H9 (cell line): ENCODE measurements around the gene PPP2R5B. TPM values are rescaled to one million over a fixed set of nuclear protein-coding genes. Genes with fewer than 3 reads are reported as not detected.
"Not testable (repeated sequence)": the region's sequence is repeated elsewhere in the genome, so short reads cannot be mapped to it uniquely, and the experiment has no call there.

Source experiments
- DNase-seq: peaks from one replicate; pipeline ENCODE4 v3.0.0-alpha.2; 2017
- H2AFZ ChIP-seq: one replicate; pipeline ENCODE4 v1.6.1; 2013; ENCODE audit warnings: mild to moderate bottlenecking, low read length, control low read depth, moderate library complexity
- H2AK5ac ChIP-seq: 2 replicates; pipeline ENCODE4 v1.6.1; 2013; ENCODE audit warnings: low read length, control low read depth, mixed read lengths; ENCODE audit not compliant: insufficient read length
- H2BK120ac ChIP-seq: one replicate; pipeline ENCODE4 v1.6.1; 2013; ENCODE audit warnings: low read depth, mild to moderate bottlenecking, low read length, control low read depth, inconsistent platforms; ENCODE audit not compliant: poor library complexity, severe bottlenecking
- H2BK12ac ChIP-seq: 2 replicates; pipeline ENCODE4 v1.6.1; 2013; ENCODE audit warnings: low read length, control low read depth, mixed read lengths, low read depth; ENCODE audit not compliant: insufficient read length
- H2BK15ac ChIP-seq: 2 replicates; pipeline ENCODE4 v1.6.1; 2013; ENCODE audit warnings: low read depth, low read length, control low read depth
- H2BK20ac ChIP-seq: one replicate; pipeline ENCODE4 v1.6.1; 2013; ENCODE audit warnings: low read depth, mild to moderate bottlenecking, low read length, control low read depth, inconsistent platforms; ENCODE audit not compliant: poor library complexity, severe bottlenecking
- H2BK5ac ChIP-seq: 2 replicates; pipeline ENCODE4 v1.6.1; 2013; ENCODE audit warnings: low read length, control low read depth, mixed read lengths; ENCODE audit not compliant: insufficient read length
- H3K14ac ChIP-seq: 2 replicates; pipeline ENCODE4 v1.6.1; 2013; ENCODE audit warnings: low read length, control low read depth; ENCODE audit not compliant: insufficient read depth
- H3K18ac ChIP-seq: 2 replicates; pipeline ENCODE4 v1.6.1; 2013; ENCODE audit warnings: low read depth, mild to moderate bottlenecking, mixed read lengths, low read length, control low read depth; ENCODE audit not compliant: insufficient read length
- H3K23ac ChIP-seq: 2 replicates; pipeline ENCODE4 v1.6.1; 2013; ENCODE audit warnings: low read length, control low read depth, mixed read lengths, low read depth; ENCODE audit not compliant: insufficient read length
- H3K23me2 ChIP-seq: 2 replicates; pipeline ENCODE4 v1.6.1; 2013; ENCODE audit warnings: low read depth, mild to moderate bottlenecking, mixed read lengths, low read length, control low read depth; ENCODE audit not compliant: insufficient read length, poor library complexity, severe bottlenecking
- H3K27ac ChIP-seq: 2 replicates; pipeline ENCODE4 v1.5.1; 2013; ENCODE audit warnings: low read length, control low read depth, mixed read lengths, low read depth; ENCODE audit not compliant: insufficient read length
- H3K27me3 ChIP-seq: 2 replicates; pipeline ENCODE4 v1.6.1; 2013; ENCODE audit warnings: low read length, control low read depth, inconsistent platforms; ENCODE audit not compliant: insufficient read depth
- H3K4ac ChIP-seq: 2 replicates; pipeline ENCODE4 v1.6.1; 2013; ENCODE audit warnings: low read depth, mild to moderate bottlenecking, control low read depth, inconsistent platforms, low read length, moderate library complexity
- H3K4me1 ChIP-seq: 2 replicates; pipeline ENCODE4 v1.6.1; 2013; ENCODE audit warnings: low read length, control low read depth, inconsistent platforms; ENCODE audit not compliant: insufficient read depth
- H3K4me2 ChIP-seq: 2 replicates; pipeline ENCODE4 v1.6.1; 2013; ENCODE audit warnings: low read length, control low read depth, mixed read lengths; ENCODE audit not compliant: insufficient read length, insufficient read depth
- H3K56ac ChIP-seq: 2 replicates; pipeline ENCODE4 v1.6.1; 2013; ENCODE audit warnings: low read depth, mild to moderate bottlenecking, mixed read lengths, low read length, control low read depth; ENCODE audit not compliant: insufficient read length
- H3K79me1 ChIP-seq: 2 replicates; pipeline ENCODE4 v1.6.1; 2013; ENCODE audit warnings: low read depth, mild to moderate bottlenecking, moderate library complexity, low read length, control low read depth, inconsistent platforms; ENCODE audit not compliant: insufficient read depth, poor library complexity, severe bottlenecking
- H3K79me2 ChIP-seq: 2 replicates; pipeline ENCODE4 v1.6.1; 2013; ENCODE audit warnings: low read length, control low read depth, inconsistent platforms; ENCODE audit not compliant: insufficient read depth
- H3K9ac ChIP-seq: 2 replicates; pipeline ENCODE4 v1.6.1; 2013; ENCODE audit warnings: low read length, control low read depth, mixed read lengths; ENCODE audit not compliant: insufficient read length; ENCODE audit errors: extremely low read depth
- H3K9me3 ChIP-seq: one replicate; pipeline ENCODE4 v1.6.1; 2013; ENCODE audit warnings: low read depth, low read length, inconsistent platforms; ENCODE audit not compliant: control insufficient read depth
- H3T11ph ChIP-seq: one replicate; pipeline ENCODE4 v1.6.1; 2013; ENCODE audit warnings: mild to moderate bottlenecking, low read length, control low read depth, inconsistent platforms
- H4K20me1 ChIP-seq: one replicate; pipeline ENCODE4 v1.6.1; 2013; ENCODE audit not compliant: control insufficient read depth, insufficient read length, insufficient read depth
- H4K5ac ChIP-seq: 2 replicates; pipeline ENCODE4 v1.6.1; 2013; ENCODE audit warnings: low read depth, mild to moderate bottlenecking, mixed read lengths, low read length, control low read depth; ENCODE audit not compliant: insufficient read length
- H4K8ac ChIP-seq: replicated peaks from 2 replicates; pipeline ENCODE4 v1.6.1; 2013; ENCODE audit warnings: low read length, control low read depth, mixed read lengths, low read depth; ENCODE audit not compliant: insufficient read length
- H4K91ac ChIP-seq: 2 replicates; pipeline ENCODE4 v1.6.1; 2013; ENCODE audit warnings: low read depth, mild to moderate bottlenecking, moderate library complexity, mixed read lengths, low read length, control low read depth; ENCODE audit not compliant: insufficient read length
- H3K27ac Mint-ChIP-seq, 3 experiments: 2 replicates in 2 of 3; 3 replicates in 1 of 3; pipeline ENCODE4 v1.8.0; 2020 to 2021; ENCODE audit warnings: mixed read lengths in 3 of 3, mild to moderate bottlenecking in 1 of 3, moderate library complexity in 1 of 3
- H3K27me3 Mint-ChIP-seq: 2 replicates; pipeline ENCODE4 v1.8.0; 2021; ENCODE audit warnings: low read depth, mild to moderate bottlenecking, moderate library complexity, mixed read lengths
- H3K36me3 Mint-ChIP-seq, 3 experiments: 2 replicates in 2 of 3; 3 replicates in 1 of 3; pipeline ENCODE4 v1.8.0; 2020 to 2021; ENCODE audit warnings: low read depth in 3 of 3, mixed read lengths in 3 of 3; ENCODE audit not compliant: insufficient read depth in 1 of 3
- H3K4me1 Mint-ChIP-seq, 2 experiments: 2 replicates each; pipeline ENCODE4 v1.8.0; 2020; ENCODE audit warnings: mixed read lengths in 2 of 2
- H3K4me3 Mint-ChIP-seq, 2 experiments: 2 replicates in 1 of 2; 3 replicates in 1 of 2; pipeline ENCODE4 v1.8.0; 2020 to 2021; ENCODE audit warnings: mild to moderate bottlenecking in 2 of 2, mixed read lengths in 2 of 2, moderate library complexity in 1 of 2
- H3K9me3 Mint-ChIP-seq, 2 experiments: 2 replicates in 1 of 2; 3 replicates in 1 of 2; pipeline ENCODE4 v1.8.0; 2020; ENCODE audit warnings: mild to moderate bottlenecking in 2 of 2, mixed read lengths in 2 of 2, moderate library complexity in 1 of 2
- CTCF ChIP-seq: fragments of 200-600 bp; sonication (generic); conservative IDR thresholded peaks from 3 replicates; pipeline ENCODE4 v1.8.0; 2021; ENCODE audit warnings: antibody characterized with exemption, mild to moderate bottlenecking
- WGBS: extraction: QIAGEN DNeasy Blood & Tissue Kit; methylation state at CpG from one replicate; pipeline ENCODE4 v1.1.7; 2013; ENCODE audit warnings: missing lambda C conversion rate, low lambda C conversion rate, mixed read lengths; ENCODE audit not compliant: insufficient read length; ENCODE audit errors: extremely low coverage; 5-methylcytosine and 5-hydroxymethylcytosine counted together
- total RNA-seq: library from RNA; stranded (reverse); gene quantifications from 2 replicates; pipeline ENCODE4 v1.2.1, GENCODE V29; 2021

Gene PPP2R5B
- total RNA-seq, 1 experiment from 2014 or later: 6.3 TPM

GRCh38 chr11:64976651-64977050, 52.2 kb downstream of the PPP2R5B start:
- H3K14ac ChIP-seq: no peak overlapping the region
- H4K5ac ChIP-seq: no peak overlapping the region
- Mint-ChIP-seq H3K36me3 (no peaks in the 10 kb centered on the region), H3K27me3 (peaks cover 8% of the 10 kb centered on the region), H3K27ac (no peak overlapping the region; a peak in 1 of 7 replicates), H3K4me3 (no peak overlapping the region), H3K4me1 (peaks cover 0 to 5% of the 10 kb centered on the region in 2 experiments; a peak in 1 of 4 replicates), H3K9me3 (no peaks in the 10 kb centered on the region)
- no peak overlapping the region for H3T11ph ChIP-seq
- H3K27ac ChIP-seq: no peak overlapping the region
- H3K23me2 ChIP-seq: no peaks in the 10 kb centered on the region
- H4K20me1 ChIP-seq: no peaks in the 10 kb centered on the region
- H4K8ac ChIP-seq: no peak overlapping the region
- H3K79me2 ChIP-seq: no peaks in the 10 kb centered on the region
- H2AFZ ChIP-seq: no peak overlapping the region
- no peaks in the 10 kb centered on the region for H3K9me3 ChIP-seq
- H3K4ac ChIP-seq: no peak overlapping the region
- no peak overlapping the region for H2BK15ac ChIP-seq
- H3K27me3 ChIP-seq: no peaks in the 10 kb centered on the region
- H2AK5ac ChIP-seq: no peak overlapping the region
- no peak overlapping the region for H3K9ac ChIP-seq
- no peak overlapping the region for H4K91ac ChIP-seq
- H3K4me2 ChIP-seq: no peak overlapping the region
- no peak overlapping the region for H3K23ac ChIP-seq
- no peak overlapping the region for H3K56ac ChIP-seq
- H3K79me1 ChIP-seq: no peaks in the 10 kb centered on the region
- WGBS: no CpG with 5 or more reads among the region's 2 CpGs
- H2BK5ac ChIP-seq: no peak overlapping the region
- no peak overlapping the region for H3K18ac ChIP-seq
- no peak overlapping the region for H2BK20ac ChIP-seq
- DNase-seq: no peak
- H2BK12ac ChIP-seq: no peak overlapping the region
- no peak for TF ChIP-seq CTCF
- H3K4me1 ChIP-seq: no peaks in the 10 kb centered on the region
- no peak overlapping the region for H2BK120ac ChIP-seq

GRCh38 chr11:64983339-64983738, 58.9 kb downstream of the PPP2R5B start:
- not testable (repeated sequence) for H2BK5ac ChIP-seq, H2BK120ac ChIP-seq, H3K23ac ChIP-seq, H3K4me1 Mint-ChIP-seq, H3K9me3 Mint-ChIP-seq, H3K27me3 ChIP-seq, H2BK20ac ChIP-seq, H3K27ac ChIP-seq, H3K4me3 Mint-ChIP-seq, H3K27ac Mint-ChIP-seq, DNase-seq, H2AFZ ChIP-seq, H3K14ac ChIP-seq, H3K4me1 ChIP-seq, H3T11ph ChIP-seq, H4K91ac ChIP-seq, H3K27me3 Mint-ChIP-seq, H2BK15ac ChIP-seq, H3K79me2 ChIP-seq, H3K9me3 ChIP-seq, H2AK5ac ChIP-seq, H3K18ac ChIP-seq, H3K36me3 Mint-ChIP-seq, H3K4ac ChIP-seq, H4K5ac ChIP-seq, H3K56ac ChIP-seq, H3K9ac ChIP-seq, H2BK12ac ChIP-seq, H4K8ac ChIP-seq, H3K79me1 ChIP-seq, H3K4me2 ChIP-seq, H4K20me1 ChIP-seq, H3K23me2 ChIP-seq
- WGBS: no CpG with 5 or more reads among the region's 5 CpGs
